Keratinocyte (primary cell): ENCODE data around the gene CAPN11. TPM values are rescaled to one million over a fixed set of nuclear protein-coding genes. Genes with fewer than 3 reads are reported as not detected.

Source experiments
- DNase-seq: peaks from one replicate; pipeline ENCODE4 v3.0.0-alpha.2; 2011; ENCODE audit warnings: low read depth, missing footprints, low spot score
- FAIRE-seq: peaks from 2 replicates; lab custom pipeline; 2011; peaks lifted over from hg19 to GRCh38; lab: Jason Lieb, UNC
- H2AFZ ChIP-seq: 2 replicates; pipeline ENCODE4 v1.6.0; 2012; ENCODE audit warnings: low read length, control low read depth, inconsistent platforms; ENCODE audit not compliant: control insufficient read depth
- H3K27ac ChIP-seq: 2 replicates; pipeline ENCODE4 v1.5.1; 2011; ENCODE audit warnings: low read length; ENCODE audit not compliant: control insufficient read depth, insufficient read depth
- H3K27me3 ChIP-seq: 3 replicates; pipeline ENCODE4 v1.6.0; 2011; ENCODE audit warnings: low read length; ENCODE audit not compliant: control insufficient read depth, insufficient read depth; ENCODE audit errors: extremely low read depth
- H3K36me3 ChIP-seq, 2 experiments: 2 replicates in 1 of 2; 3 replicates in 1 of 2; pipeline ENCODE4 v1.5.1; 2011; ENCODE audit warnings: low read length in 2 of 2, mild to moderate bottlenecking in 1 of 2; ENCODE audit not compliant: control insufficient read depth in 2 of 2, insufficient read depth in 2 of 2; ENCODE audit errors: extremely low read depth in 1 of 2
- H3K4me1 ChIP-seq: 3 replicates; pipeline ENCODE4 v1.5.1; 2011; ENCODE audit warnings: low read length; ENCODE audit not compliant: control insufficient read depth, insufficient read depth; ENCODE audit errors: extremely low read depth
- H3K4me2 ChIP-seq: 3 replicates; pipeline ENCODE4 v1.6.0; 2011; ENCODE audit warnings: low read depth, low read length; ENCODE audit not compliant: control insufficient read depth, insufficient read depth; ENCODE audit errors: extremely low read depth
- H3K4me3 ChIP-seq, 3 experiments: fragments of 200-600 bp in 1 of 3; sonication (generic) in 1 of 3; 2 replicates in 2 of 3; 3 replicates in 1 of 3; pipeline ENCODE4 v1.5.1; 2011 to 2016; ENCODE audit warnings: low read length in 3 of 3, mild to moderate bottlenecking in 3 of 3, control low read depth in 2 of 3, inconsistent platforms in 1 of 3, low read depth in 1 of 3, mixed read lengths in 1 of 3, mixed run types in 1 of 3, moderate library complexity in 1 of 3; ENCODE audit not compliant: control insufficient read depth in 2 of 3, insufficient read depth in 2 of 3; ENCODE audit errors: extremely low read depth in 1 of 3
- H3K79me2 ChIP-seq: 2 replicates; pipeline ENCODE4 v1.6.0; 2012; ENCODE audit warnings: low read length; ENCODE audit not compliant: control insufficient read depth, insufficient read depth
- H3K9ac ChIP-seq: 3 replicates; pipeline ENCODE4 v1.6.0; 2011; ENCODE audit warnings: low read length; ENCODE audit not compliant: control insufficient read depth, insufficient read depth; ENCODE audit errors: extremely low read depth
- H3K9me1 ChIP-seq: 3 replicates; pipeline ENCODE4 v1.6.0; 2011; ENCODE audit warnings: low read length; ENCODE audit not compliant: control insufficient read depth, insufficient read depth; ENCODE audit errors: extremely low read depth
- H3K9me3 ChIP-seq: 2 replicates; pipeline ENCODE4 v1.5.1; 2012; ENCODE audit warnings: low read depth, low read length; ENCODE audit not compliant: control insufficient read depth
- H4K20me1 ChIP-seq: 3 replicates; pipeline ENCODE4 v1.6.0; 2011; ENCODE audit warnings: low read length; ENCODE audit not compliant: control insufficient read depth, insufficient read depth; ENCODE audit errors: extremely low read depth
- CTCF ChIP-seq, 3 experiments: IDR thresholded peaks in 1 of 3; conservative IDR thresholded peaks in 1 of 3; optimal IDR thresholded peaks in 1 of 3; 2 replicates in 2 of 3; 3 replicates in 1 of 3; pipeline versions ENCODE3 to v1.5.1; 2011; ENCODE audit warnings: low read length in 3 of 3, mild to moderate bottlenecking in 3 of 3, moderate library complexity in 2 of 3, control low read depth in 1 of 3, inconsistent platforms in 1 of 3; ENCODE audit not compliant: insufficient read depth in 2 of 3; ENCODE audit errors: extremely low read depth in 1 of 3
- EZH2 ChIP-seq: IDR thresholded peaks from one replicate; pipeline ENCODE4 v1.6.1; 2012; ENCODE audit warnings: inconsistent platforms, mild to moderate bottlenecking, low read length, moderate library complexity
- dilution Hi-C: fragments of 300-500 bp; cut with MboI; formaldehyde crosslinking; loops from one replicate; pipeline ENCODE4 v1.7.0; 2020; ENCODE audit warnings: low sequenced_read_pairs; ENCODE audit not compliant: extremely low pct_ligation_motif_present
- polyA plus RNA-seq, 5 experiments: library from polyadenylated mRNA; depleted of rRNA in 3 of 5; stranded (reverse) in 3 of 5; stranded (forward) in 1 of 5; unstranded in 1 of 5; fragments of >200 nt; gene quantifications; 1 replicate in 1 of 5; 2 replicates in 3 of 5; 3 replicates in 1 of 5; pipeline versions ENCODE4 v1.2.1 to v1.2.3, GENCODE V29; 2011 to 2012; ENCODE audit warnings: missing spikeins in 2 of 5, low read depth in 1 of 5, low replicate concordance in 1 of 5

The CAPN11 gene
- polyA plus RNA-seq, 1 donor (not counting 4 experiments of a cell fraction or from before 2014, with no cell fraction given) = not detected

- no peaks in the 10 kb centered on the region for H3K9me3 ChIP-seq
- H3K79me2 ChIP-seq = no peaks in the 10 kb centered on the region
- no peaks in the 10 kb centered on the region for H3K9me1 ChIP-seq
- H3K4me2 ChIP-seq = no peak overlapping the region
- H3K27me3 ChIP-seq = no peaks in the 10 kb centered on the region
- no peaks in the 10 kb centered on the region for H4K20me1 ChIP-seq
- no peaks in the 10 kb centered on the region for H3K4me1 ChIP-seq
- H3K9ac ChIP-seq = no peak overlapping the region
- no peak overlapping the region for H2AFZ ChIP-seq
- H3K36me3 ChIP-seq = no peaks in the 10 kb centered on the region
- FAIRE-seq = no peak
- no peak overlapping the region for H3K4me3 ChIP-seq
- dilution Hi-C loops = no loop called here
- no peak for TF ChIP-seq CTCF (optimal IDR thresholded peaks at IDR 0.05 in 1 of 3, IDR thresholded peaks at IDR 0.05 in 1 of 3, conservative IDR thresholded peaks at IDR 0.05 in 1 of 3; ENCODE audit: extremely low read depth in 1 of 3, insufficient read depth in 2 of 3, low read length in 3 of 3)
- no peak for TF ChIP-seq EZH2
- DNase-seq = no peak
- H3K27ac ChIP-seq = no peak overlapping the region
Observed at GRCh38 chr6:44188819-44189218, 30.2 kb downstream of the CAPN11 start.

- FAIRE-seq = no peak
Observed at GRCh38 chr6:44189257-44189656, 30.6 kb downstream of the CAPN11 start.

More at GRCh38 chr6:44189257-44189656, 30.6 kb downstream of the CAPN11 start:
- H3K9ac ChIP-seq = no peak overlapping the region
- H3K36me3 ChIP-seq = no peaks in the 10 kb centered on the region
- DNase-seq = no peak
- no peak overlapping the region for H2AFZ ChIP-seq
- H3K4me3 ChIP-seq = no peak overlapping the region
- no peak overlapping the region for H3K4me2 ChIP-seq
- H3K9me1 ChIP-seq = no peaks in the 10 kb centered on the region
- TF ChIP-seq EZH2 (no peak), CTCF (optimal IDR thresholded peaks at IDR 0.05 in 1 of 3, IDR thresholded peaks at IDR 0.05 in 1 of 3, conservative IDR thresholded peaks at IDR 0.05 in 1 of 3; ENCODE audit: extremely low read depth in 1 of 3, insufficient read depth in 2 of 3, low read length in 3 of 3) (no peak)
- H3K27ac ChIP-seq = no peak overlapping the region
- no peaks in the 10 kb centered on the region for H3K27me3 ChIP-seq
- dilution Hi-C loops = no loop called here
- H4K20me1 ChIP-seq = no peaks in the 10 kb centered on the region
- H3K9me3 ChIP-seq = no peaks in the 10 kb centered on the region
- H3K79me2 ChIP-seq = no peaks in the 10 kb centered on the region
- no peaks in the 10 kb centered on the region for H3K4me1 ChIP-seq
